Type B pancreatic cell (in vitro differentiated cells): ENCODE data around the gene CWC25. TPM values are rescaled to one million over a fixed set of nuclear protein-coding genes. Genes with fewer than 3 reads are reported as not detected.

Experiments
- DNase-seq: peaks from one replicate; pipeline ENCODE4 v3.0.0; 2021; ENCODE audit warnings: mixed read lengths; ENCODE audit not compliant: unreplicated experiment; ENCODE audit errors: extremely low spot score
- H3K27ac Mint-ChIP-seq: 2 replicates; pipeline ENCODE4 v1.8.0; 2021; ENCODE audit warnings: mild to moderate bottlenecking, mixed read lengths
- H3K27me3 Mint-ChIP-seq: 2 replicates; pipeline ENCODE4 v1.8.0; 2021; ENCODE audit warnings: mixed read lengths
- H3K36me3 Mint-ChIP-seq: 2 replicates; pipeline ENCODE4 v1.8.0; 2021; ENCODE audit warnings: mixed read lengths
- H3K4me1 Mint-ChIP-seq: one replicate; pipeline ENCODE4 v1.8.0; 2021; ENCODE audit warnings: mixed read lengths; ENCODE audit not compliant: unreplicated experiment
- H3K4me3 Mint-ChIP-seq: 2 replicates; pipeline ENCODE4 v1.8.0; 2021; ENCODE audit warnings: mild to moderate bottlenecking, mixed read lengths
- H3K9me3 Mint-ChIP-seq: 2 replicates; pipeline ENCODE4 v1.8.0; 2021; ENCODE audit warnings: mixed read lengths
- total RNA-seq: library from RNA; stranded (reverse); gene quantifications from 2 replicates; pipeline ENCODE4 v1.2.1, GENCODE V29; 2021; ENCODE audit warnings: low replicate concordance
- TF ChIP-seq, protein P1 (sequence below): fragments of 200-600 bp; sonication (generic); conservative IDR thresholded peaks from 2 replicates; pipeline ENCODE4 v1.5.0; 2021; ENCODE audit warnings: antibody characterized with exemption, mild to moderate bottlenecking

The CWC25 gene
- total RNA-seq, 1 donor from 2014 or later: 17.7 TPM

- no peak overlapping the region for H3K4me3 Mint-ChIP-seq
- H3K27ac Mint-ChIP-seq: no peak overlapping the region
- no peaks in the 10 kb centered on the region for H3K27me3 Mint-ChIP-seq
- TF ChIP-seq, protein P1, sequence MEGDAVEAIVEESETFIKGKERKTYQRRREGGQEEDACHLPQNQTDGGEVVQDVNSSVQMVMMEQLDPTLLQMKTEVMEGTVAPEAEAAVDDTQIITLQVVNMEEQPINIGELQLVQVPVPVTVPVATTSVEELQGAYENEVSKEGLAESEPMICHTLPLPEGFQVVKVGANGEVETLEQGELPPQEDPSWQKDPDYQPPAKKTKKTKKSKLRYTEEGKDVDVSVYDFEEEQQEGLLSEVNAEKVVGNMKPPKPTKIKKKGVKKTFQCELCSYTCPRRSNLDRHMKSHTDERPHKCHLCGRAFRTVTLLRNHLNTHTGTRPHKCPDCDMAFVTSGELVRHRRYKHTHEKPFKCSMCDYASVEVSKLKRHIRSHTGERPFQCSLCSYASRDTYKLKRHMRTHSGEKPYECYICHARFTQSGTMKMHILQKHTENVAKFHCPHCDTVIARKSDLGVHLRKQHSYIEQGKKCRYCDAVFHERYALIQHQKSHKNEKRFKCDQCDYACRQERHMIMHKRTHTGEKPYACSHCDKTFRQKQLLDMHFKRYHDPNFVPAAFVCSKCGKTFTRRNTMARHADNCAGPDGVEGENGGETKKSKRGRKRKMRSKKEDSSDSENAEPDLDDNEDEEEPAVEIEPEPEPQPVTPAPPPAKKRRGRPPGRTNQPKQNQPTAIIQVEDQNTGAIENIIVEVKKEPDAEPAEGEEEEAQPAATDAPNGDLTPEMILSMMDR: no peak
- peaks cover 10% of the 10 kb centered on the region for H3K36me3 Mint-ChIP-seq
- DNase-seq: no peak
- H3K9me3 Mint-ChIP-seq: no peaks in the 10 kb centered on the region
- H3K4me1 Mint-ChIP-seq: peaks cover 20% of the 10 kb centered on the region
Observed at GRCh38 chr17:38786372-38786771, 38.7 kb downstream of the CWC25 start.

DNA sequence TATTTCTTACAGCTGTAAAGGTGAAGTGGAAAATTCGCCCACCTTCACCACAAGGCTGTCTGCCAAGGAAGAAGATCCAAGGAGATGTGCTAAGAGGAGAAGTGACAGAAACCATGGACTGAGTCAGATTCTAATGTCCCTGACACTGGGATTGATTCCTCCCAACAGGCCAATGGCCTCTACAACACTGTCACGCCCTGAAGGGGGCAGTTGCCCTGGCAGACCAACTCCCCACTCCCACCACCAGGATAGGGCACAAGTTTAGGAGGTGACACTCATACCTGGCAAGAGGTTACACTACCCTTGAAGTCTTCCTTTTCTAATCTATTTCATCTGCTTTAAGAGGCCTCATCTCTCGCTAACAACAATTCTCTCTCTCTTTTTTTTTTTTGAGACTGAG lies 41.9 kb downstream of the CWC25 start:
- H3K36me3 Mint-ChIP-seq: peaks cover 14% of the 10 kb centered on the region
- H3K4me1 Mint-ChIP-seq: no peaks in the 10 kb centered on the region
- no peak for DNase-seq

GRCh38 chr17:38779965-38780752 lies 45.0 kb downstream of the CWC25 start:
- H3K4me1 Mint-ChIP-seq: no peaks in the 10 kb centered on the region
- H3K36me3 Mint-ChIP-seq: peaks cover 10% of the 10 kb centered on the region
- H3K27ac Mint-ChIP-seq: no peak overlapping the region
- H3K4me3 Mint-ChIP-seq: no peak overlapping the region
- DNase-seq: no peak
- TF ChIP-seq, protein P1: no peak
- H3K9me3 Mint-ChIP-seq: no peaks in the 10 kb centered on the region
- H3K27me3 Mint-ChIP-seq: no peaks in the 10 kb centered on the region

More for the DNA sequence above, 41.9 kb downstream of the CWC25 start:
- Mint-ChIP-seq H3K27me3 (no peaks in the 10 kb centered on the region), H3K4me3 (no peak overlapping the region), H3K27ac (no peak overlapping the region), H3K9me3 (no peaks in the 10 kb centered on the region)
- TF ChIP-seq, protein P1: no peak

- no peaks in the 10 kb centered on the region for H3K9me3 Mint-ChIP-seq
- no peak overlapping the region for H3K4me3 Mint-ChIP-seq
- H3K27me3 Mint-ChIP-seq: no peaks in the 10 kb centered on the region
- H3K4me1 Mint-ChIP-seq: no peaks in the 10 kb centered on the region
- TF ChIP-seq, protein P1: no peak
- H3K27ac Mint-ChIP-seq: no peak overlapping the region
- no peak for DNase-seq
- H3K36me3 Mint-ChIP-seq: peaks cover 20% of the 10 kb centered on the region
Observed at GRCh38 chr17:38777641-38778250, 47.4 kb downstream of the CWC25 start.

DNA sequence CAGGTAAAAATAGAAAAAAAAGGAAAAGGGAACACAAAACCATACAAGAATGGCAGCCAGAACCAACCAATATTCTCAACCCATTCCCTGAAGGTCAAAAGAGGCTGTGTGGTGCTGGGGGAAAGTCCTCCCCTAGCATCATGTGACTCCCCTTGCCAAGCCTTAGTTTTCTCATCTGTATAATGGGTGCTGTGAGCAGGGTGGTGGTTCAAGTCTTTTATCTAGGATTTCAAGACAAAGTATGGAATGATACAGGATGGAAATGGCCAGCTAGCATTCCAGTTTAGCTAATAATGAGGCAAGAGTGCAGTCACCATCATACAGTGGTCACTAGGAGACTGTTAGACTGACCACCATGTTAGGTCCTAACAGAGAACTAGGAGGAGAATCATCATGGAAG lies 51.9 kb downstream of the CWC25 start:
- Mint-ChIP-seq H3K4me3 (no peak overlapping the region), H3K4me1 (no peaks in the 10 kb centered on the region), H3K27me3 (no peaks in the 10 kb centered on the region), H3K27ac (no peak overlapping the region), H3K9me3 (no peaks in the 10 kb centered on the region), H3K36me3 (peaks cover 20% of the 10 kb centered on the region)
- DNase-seq: no peak
- TF ChIP-seq, protein P1: no peak
